ENCODE data around the gene HOXC10.

The HOXC10 gene

GRCh38 chr12:54025499-54026405, 40.8 kb downstream of the HOXC10 start:
- TF ChIP-seq CTCF (IDR thresholded peaks at IDR 0.05; ENCODE audit: borderline replicate concordance, control extremely low read depth, extremely low read depth, insufficient read depth, missing control alignments), result no peak
- DNase-seq (ENCODE audit: low spot score), result no peak
- in situ Hi-C loops (cut with MboI; ENCODE audit: low sequenced_read_pairs, unreplicated experiment), result loop anchor here (10.0 kb wide), 1 partner anchor 169 kb away; no protein-coding TSS in a partner anchor

- no peak for DNase-seq (ENCODE audit: low spot score)
- TF ChIP-seq CTCF (IDR thresholded peaks at IDR 0.05; ENCODE audit: borderline replicate concordance, control extremely low read depth, extremely low read depth, insufficient read depth, missing control alignments), result no peak
- in situ Hi-C loops (cut with MboI; ENCODE audit: low sequenced_read_pairs, unreplicated experiment), result loop anchor here (10.0 kb wide), 1 partner anchor 168 kb away; no protein-coding TSS in a partner anchor
Measured at GRCh38 chr12:54026640-54027441, 41.9 kb downstream of the HOXC10 start.

- DNase-seq (ENCODE audit: low spot score), result no peak
- no peak for TF ChIP-seq CTCF (IDR thresholded peaks at IDR 0.05; ENCODE audit: borderline replicate concordance, control extremely low read depth, extremely low read depth, insufficient read depth, missing control alignments)
- in situ Hi-C loops (cut with MboI; ENCODE audit: low sequenced_read_pairs, unreplicated experiment), result loop anchor here (10.0 kb wide), 1 partner anchor 167 kb away; no protein-coding TSS in a partner anchor
Measured at GRCh38 chr12:54027442-54027786, 42.5 kb downstream of the HOXC10 start.

- DNase-seq (ENCODE audit: low spot score), result no peak
- in situ Hi-C loops (cut with MboI; ENCODE audit: low sequenced_read_pairs, unreplicated experiment), result loop anchor here (10.0 kb wide), 1 partner anchor 166 kb away; no protein-coding TSS in a partner anchor
- no peak for TF ChIP-seq CTCF (IDR thresholded peaks at IDR 0.05; ENCODE audit: borderline replicate concordance, control extremely low read depth, extremely low read depth, insufficient read depth, missing control alignments)
Measured at GRCh38 chr12:54028314-54029201, 43.6 kb downstream of the HOXC10 start, which contains the start of gene HOXC6. HOXC6 (plus strand) TSS chr12:54028440; CDS start chr12:54028522, 82 bp downstream.

GRCh38 chr12:54029529-54030441, 44.8 kb downstream of the HOXC10 start:
- TF ChIP-seq CTCF (IDR thresholded peaks at IDR 0.05; ENCODE audit: borderline replicate concordance, control extremely low read depth, extremely low read depth, insufficient read depth, missing control alignments), result no peak
- no peak for DNase-seq (ENCODE audit: low spot score)
- in situ Hi-C loops (cut with MboI; ENCODE audit: low sequenced_read_pairs, unreplicated experiment), result loop anchor here (10.0 kb wide), 1 partner anchor 165 kb away; no protein-coding TSS in a partner anchor

Data from GM13976 (cell line).